HepG2 (cell line): ENCODE data around the gene STK25. TPM values are rescaled to one million over a fixed set of nuclear protein-coding genes. Genes with fewer than 3 reads are reported as not detected.

Experiments
- AGO1 ChIP-seq: fragments of 200-400 bp; formaldehyde crosslinking; IDR thresholded peaks from 2 replicates; pipeline ENCODE4 v1.6.1; 2017; ENCODE audit warnings: mild to moderate bottlenecking, low read depth, low read length, moderate library complexity; ENCODE audit not compliant: poor library complexity, severe bottlenecking
- CAMTA2 ChIP-seq: sonication (generic); formaldehyde crosslinking; IDR thresholded peaks from 2 replicates; pipeline ENCODE4 v1.4.0; 2020; ENCODE audit warnings: mild to moderate bottlenecking, missing genetic modification reagents, borderline replicate concordance
- ERF ChIP-seq: IDR thresholded peaks from 2 replicates; pipeline ENCODE4 v1.6.1; 2018; ENCODE audit warnings: missing biosample characterization, missing genetic modification reagents
- KDM5B ChIP-seq: sonication (generic); formaldehyde crosslinking; IDR thresholded peaks from 2 replicates; pipeline ENCODE4 v1.4.0; 2020; ENCODE audit warnings: missing genetic modification reagents, mild to moderate bottlenecking, borderline replicate concordance
- MEF2D ChIP-seq: sonication (generic); formaldehyde crosslinking; IDR thresholded peaks from 2 replicates; pipeline ENCODE4 v1.5.1; 2020; ENCODE audit warnings: mild to moderate bottlenecking, missing genetic modification reagents
- MLLT10 ChIP-seq: sonication (generic); formaldehyde crosslinking; IDR thresholded peaks from 2 replicates; pipeline ENCODE4 v1.4.0; 2020; ENCODE audit warnings: missing genetic modification reagents
- SIX4 ChIP-seq: sonication (generic); formaldehyde crosslinking; IDR thresholded peaks from 2 replicates; pipeline ENCODE4 v1.4.0; 2020; ENCODE audit warnings: missing genetic modification reagents
- THAP9 ChIP-seq: sonication (generic); formaldehyde crosslinking; IDR thresholded peaks from 2 replicates; pipeline ENCODE4; 2020; ENCODE audit warnings: missing genetic modification reagents, mild to moderate bottlenecking, borderline replicate concordance
- THYN1 ChIP-seq: sonication (generic); formaldehyde crosslinking; IDR thresholded peaks from 2 replicates; pipeline ENCODE4 v1.8.1; 2023; ENCODE audit warnings: low read depth, mild to moderate bottlenecking, moderate library complexity, missing genetic modification reagents, borderline replicate concordance
- TOPORS ChIP-seq: sonication (generic); formaldehyde crosslinking; IDR thresholded peaks from 2 replicates; pipeline ENCODE4 v1.8.0; 2023; ENCODE audit warnings: mild to moderate bottlenecking, missing genetic modification reagents
- XBP1 ChIP-seq: sonication (generic); formaldehyde crosslinking; IDR thresholded peaks from 2 replicates; pipeline ENCODE4 v1.5.0; 2020; ENCODE audit warnings: missing genetic modification reagents
- ZBTB10 ChIP-seq: sonication (generic); formaldehyde crosslinking; IDR thresholded peaks from 2 replicates; pipeline ENCODE4 v1.4.0; 2020; ENCODE audit warnings: missing genetic modification reagents, borderline replicate concordance
- ZC3H4 ChIP-seq: sonication (generic); formaldehyde crosslinking; IDR thresholded peaks from 2 replicates; pipeline ENCODE4 v1.4.0; 2020; ENCODE audit warnings: missing genetic modification reagents, borderline replicate concordance
- ZHX2 ChIP-seq, 2 experiments: sonication (generic) in 1 of 2; formaldehyde crosslinking in 1 of 2; IDR thresholded peaks; 2 replicates each; pipeline versions ENCODE4 v1.6.1 to v1.9.0; 2014 to 2022; ENCODE audit warnings: antibody characterized with exemption in 1 of 2, borderline replicate concordance in 1 of 2, inconsistent platforms in 1 of 2, low read depth in 1 of 2, missing genetic modification reagents in 1 of 2
- ZNF256 ChIP-seq: sonication (generic); formaldehyde crosslinking; conservative IDR thresholded peaks from 2 replicates; pipeline ENCODE4 v1.4.0; 2020; ENCODE audit warnings: missing genetic modification reagents
- ZNF605 ChIP-seq: sonication (generic); formaldehyde crosslinking; IDR thresholded peaks from 2 replicates; pipeline ENCODE4 v1.8.0; 2022; ENCODE audit warnings: mild to moderate bottlenecking, missing genetic modification reagents
- ZNF749 ChIP-seq: sonication (generic); formaldehyde crosslinking; IDR thresholded peaks from 2 replicates; pipeline ENCODE4 v1.8.0; 2022; ENCODE audit warnings: mild to moderate bottlenecking, missing genetic modification reagents, moderate library complexity, borderline replicate concordance
- polyA plus RNA-seq, 8 experiments: library from polyadenylated mRNA; depleted of rRNA in 3 of 8; stranded (reverse) in 7 of 8; unstranded in 1 of 8; fragments of >200 nt; fragmentation: Illumina TruSeq in 4 of 8; extraction: Trizol in 4 of 8; gene quantifications; 2 replicates each; pipeline versions ENCODE4 v1.2.1 to v1.2.3, GENCODE V29; 2011 to 2016; ENCODE audit warnings: low read depth in 4 of 8, missing spikeins in 1 of 8, mixed read lengths in 1 of 8; ENCODE audit not compliant: insufficient read depth in 1 of 8
- total RNA-seq, 5 experiments: library from RNA; depleted of rRNA; stranded (reverse); fragments of >200 nt; fragmentation: Illumina TruSeq; extraction: Trizol; gene quantifications; 2 replicates each; pipeline ENCODE4 v1.2.3, GENCODE V29; 2016; ENCODE audit warnings: low read depth in 1 of 5

The STK25 gene
- total and polyA plus RNA-seq, 2 of the 13 experiments (the other 11 are each of a cell fraction or from before 2014, with no cell fraction given): 177 to 481 TPM

- TF ChIP-seq ZHX2 (IDR thresholded peaks at IDR 0.05; ENCODE audit: low read depth) (no peak), ZHX2 (CRISPR knock-in tag; IDR thresholded peaks at IDR 0.05; ENCODE audit: borderline replicate concordance) (no peak), ZC3H4 (CRISPR knock-in tag) (no peak), ERF (CRISPR knock-in tag) (peak; percentile 6; the same call in 1 of the 2 replicates), ZBTB10 (CRISPR knock-in tag) (no peak), THYN1 (CRISPR knock-in tag) (no peak), TOPORS (CRISPR knock-in tag) (no peak), XBP1 (CRISPR knock-in tag) (no peak), AGO1 (peak; percentile 55), CAMTA2 (no peak), MEF2D (CRISPR knock-in tag) (no peak), KDM5B (peak; percentile 62), ZNF605 (peak; percentile 15; the same call in 1 of the 2 replicates), SIX4 (no peak), ZNF256 (CRISPR knock-in tag) (0 out of 2 replicates have a peak, but pooled peaks have one; percentile 22), MLLT10 (CRISPR knock-in tag) (no peak), THAP9 (no peak), ZNF749 (CRISPR knock-in tag) (no peak)
Observed at GRCh38 chr2:241551998-241552737, 43.8 kb upstream of the STK25 start (continued).
